NCI-H524 treated with DMSO at 0.1 percent for 48 hours (cell line): ENCODE results near the gene KLHL3.

Experiments
- DNase-seq: peaks from one replicate; lab custom pipeline; 2025; lab: John Stamatoyannopoulos, UW

The KLHL3 gene

DNA sequence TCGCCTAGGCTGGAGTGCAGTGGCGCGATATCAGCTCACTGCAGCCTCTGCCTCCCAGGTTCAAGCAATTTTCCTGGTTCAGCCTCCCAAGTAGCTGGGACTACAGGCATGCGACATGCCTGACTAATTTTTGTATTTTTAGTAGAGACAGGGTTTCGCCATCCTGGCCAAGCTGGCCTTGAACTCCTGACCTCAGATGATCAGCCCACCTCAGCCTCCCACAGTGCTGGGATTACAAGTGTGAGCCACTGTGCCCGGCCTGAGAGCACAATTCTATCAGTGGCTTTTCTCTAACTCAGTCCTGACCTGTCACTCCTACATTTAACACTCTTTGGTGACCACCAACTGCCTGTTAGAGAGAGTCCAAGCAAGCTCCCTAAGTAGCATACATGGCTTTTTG, 154.1 kb downstream of the KLHL3 start:
- no peak for DNase-seq

DNA sequence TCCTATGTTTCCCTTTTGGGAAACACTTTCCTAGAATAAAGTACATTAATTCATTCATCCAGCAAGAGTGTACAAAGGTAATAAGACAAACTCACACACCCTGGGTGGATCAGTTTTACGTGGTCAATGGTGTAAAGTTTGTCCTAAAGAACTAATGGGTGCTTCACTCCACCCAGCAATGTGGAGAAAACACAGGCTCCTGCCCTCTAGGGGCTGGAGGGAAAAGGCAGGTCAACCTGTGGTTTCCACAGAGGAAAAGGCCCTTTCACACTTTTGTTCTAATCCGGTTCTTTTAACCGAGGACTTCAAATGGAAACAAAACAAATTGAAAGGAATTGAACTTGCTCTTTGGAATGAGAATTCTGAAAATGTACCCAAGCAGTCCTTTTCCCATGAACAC, 155.9 kb downstream of the KLHL3 start:
- DNase-seq, result no peak

DNA sequence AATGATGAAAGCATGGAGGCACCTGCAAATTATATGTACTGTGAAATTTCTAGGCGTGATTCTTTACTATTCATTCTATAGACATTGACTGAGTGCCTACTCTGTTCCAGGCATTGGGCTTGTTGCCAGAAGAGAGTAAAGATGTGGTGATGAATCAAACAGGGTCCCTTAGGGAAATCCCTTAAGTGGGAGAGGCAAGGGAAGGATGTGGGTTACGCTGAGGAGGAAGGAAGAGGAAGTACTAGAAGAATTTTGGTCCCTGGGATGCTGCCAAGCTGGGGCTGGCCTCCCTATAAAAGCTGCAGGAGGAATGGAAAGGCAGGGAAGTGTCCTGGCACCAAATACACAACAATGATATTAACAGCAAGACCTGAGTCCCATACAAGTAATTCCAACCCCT, 160.0 kb downstream of the KLHL3 start:
- no peak for DNase-seq

DNA sequence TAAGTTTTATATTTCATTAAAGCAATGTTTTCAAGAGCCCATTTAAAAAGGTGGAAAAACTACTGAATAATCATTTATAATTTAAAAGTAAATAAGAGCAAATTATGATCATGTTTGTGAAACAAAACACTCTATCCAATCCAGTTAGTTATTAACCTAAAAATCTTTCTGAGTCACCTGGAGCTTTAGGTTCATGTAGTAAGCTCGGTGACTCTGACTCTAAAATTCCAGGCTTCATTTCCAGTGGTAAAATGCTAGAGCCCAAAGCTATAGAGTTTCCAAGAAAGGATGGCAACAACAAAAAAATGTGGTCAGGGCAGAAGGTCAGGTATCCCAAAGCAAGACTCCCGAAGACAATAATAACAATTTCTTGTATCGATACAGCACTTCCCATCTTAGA, 160.7 kb downstream of the KLHL3 start:
- no peak for DNase-seq

DNA sequence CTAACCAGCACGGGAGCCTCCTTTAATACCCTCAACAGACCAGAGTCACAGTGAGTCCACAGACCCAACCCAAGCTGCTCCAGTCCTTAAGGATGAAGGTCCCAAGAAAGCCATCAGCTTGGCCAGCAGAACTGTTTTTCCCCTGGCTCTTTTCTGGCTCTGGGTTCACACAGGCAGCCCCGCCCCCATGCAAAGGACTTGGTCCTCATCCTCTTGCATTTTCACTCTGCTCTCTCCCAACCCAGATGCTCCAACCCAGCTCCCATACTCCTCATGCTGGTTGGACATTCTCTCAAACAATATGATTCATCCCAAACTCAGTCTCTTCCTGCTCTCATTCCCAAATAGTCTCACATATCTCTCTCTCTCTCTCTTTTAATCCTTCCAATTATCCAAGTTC, 162.5 kb downstream of the KLHL3 start:
- DNase-seq, result no peak

DNA sequence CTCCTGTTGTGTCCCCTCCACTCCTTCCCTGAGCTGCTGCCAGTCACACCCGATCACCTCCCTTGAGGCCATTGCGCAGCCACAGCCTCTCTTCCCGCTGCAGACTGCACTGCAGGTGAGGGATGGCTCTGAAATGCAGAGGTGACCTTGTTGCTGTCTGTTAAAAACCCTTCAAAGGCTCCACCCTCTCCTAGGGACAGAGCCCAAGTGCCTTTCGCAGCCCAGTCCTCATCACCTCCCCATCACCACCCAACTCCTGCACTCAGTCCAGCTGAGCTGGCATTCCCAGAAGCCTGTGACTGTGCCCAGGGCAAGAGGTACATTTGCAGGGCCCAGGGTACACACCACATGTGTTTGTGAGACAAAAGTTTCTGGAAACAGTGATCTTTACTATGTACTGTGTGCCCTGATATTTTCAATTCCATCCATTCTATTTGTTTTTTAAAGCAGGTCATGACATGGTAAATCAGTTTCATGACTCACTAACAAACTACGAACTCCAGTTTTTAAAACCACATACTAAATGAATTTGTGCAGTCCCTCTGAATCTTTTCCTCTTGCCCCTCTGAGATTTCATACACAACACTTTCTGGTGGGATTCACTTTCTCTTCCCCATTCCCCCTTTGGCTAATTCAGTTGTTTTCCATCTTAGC, 163.7 kb downstream of the KLHL3 start:
- DNase-seq, result no peak

DNA sequence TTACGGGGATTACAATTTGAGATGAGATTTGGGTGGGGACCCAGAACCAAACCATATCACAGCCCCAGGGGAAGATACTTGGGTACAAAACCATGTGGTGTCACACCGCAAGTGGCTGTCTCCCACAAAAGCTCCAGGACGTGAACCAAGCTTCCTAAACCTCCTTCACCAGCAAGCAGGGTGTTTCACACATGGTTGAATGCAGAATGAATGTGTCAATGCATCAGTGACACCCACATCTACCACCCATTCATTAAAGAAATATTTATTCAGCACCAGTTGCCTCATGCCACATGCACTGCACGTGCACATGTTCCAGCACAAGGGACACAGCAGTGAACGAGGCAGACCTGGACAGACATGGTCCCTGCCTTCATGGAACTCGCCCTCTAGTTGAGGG, 165.8 kb downstream of the KLHL3 start:
- DNase-seq, result no peak
